HCT116 (cell line): ENCODE data around the gene MKNK1. TPM values are rescaled to one million over a fixed set of nuclear protein-coding genes. Genes with fewer than 3 reads are reported as not detected.

ENCODE experiments used
- ATAC-seq: fragments of 200-7000 bp; cut with Tn5 transposase; 2 replicates; pipeline ENCODE4 v1.9.1; 2020; ENCODE audit warnings: mild to moderate bottlenecking, moderate library complexity
- BruUV-seq: library from RNA; stranded (reverse); fragments of 400-500 nt; replicated peaks from 2 replicates; lab custom pipeline; 2021; lab: Mats Ljungman, UMichigan
- CTCF ChIA-PET: fragments of 300-600 bp; sonication (Branson Sonifier 250); formaldehyde crosslinking; loops from one replicate; lab custom pipeline; 2021; ENCODE audit warnings: antibody characterized with exemption; lab: Charles Lee
- POLR2A ChIA-PET: fragments of 300-600, 350-600 bp; sonication (Branson Sonifier 250); formaldehyde crosslinking; loops from one replicate; lab custom pipeline; 2021; ENCODE audit warnings: antibody characterized with exemption; lab: Charles Lee
- RAD21 ChIA-PET, 2 experiments: fragments of 300-600 bp; sonication (Branson Sonifier 250); formaldehyde crosslinking; loops; one replicate each; lab custom pipeline; 2023; ENCODE audit warnings: low total read pairs in 2 of 2; ENCODE audit not compliant: uncharacterized antibody in 2 of 2, unreplicated experiment in 2 of 2, low non-redundant PET in 1 of 2; lab: Charles Lee
- DNase-seq: peaks from one replicate; pipeline ENCODE4 v3.0.0-alpha.2; 2010; ENCODE audit warnings: low read depth, low spot score
- H2AFZ ChIP-seq: fragments of 200-600 bp; shearing (Covaris generic), sonication (generic); 2 replicates; pipeline ENCODE4 v1.6.1; 2017; ENCODE audit warnings: low read depth, mixed run types, mixed read lengths, antibody characterized with exemption, low read length; ENCODE audit not compliant: poor library complexity, severe bottlenecking
- H3K27ac ChIP-seq: 2 replicates; pipeline ENCODE4 v1.5.1; 2012; ENCODE audit warnings: low read depth, low read length
- H3K27me3 ChIP-seq: fragments of 200-600 bp; sonication (generic); 2 replicates; pipeline ENCODE4 v1.6.1; 2016; ENCODE audit warnings: mixed run types, low read length, mixed read lengths; ENCODE audit not compliant: insufficient read depth
- H3K36me3 ChIP-seq, 2 experiments: fragments of 200-500 bp in 1 of 2; fragments of 200-600 bp in 1 of 2; sonication (Bioruptor generic) in 1 of 2; sonication (generic) in 1 of 2; 2 replicates each; pipeline versions ENCODE4 v1.5.1 to v1.6.1; 2014 to 2016; ENCODE audit warnings: low read length in 2 of 2, inconsistent platforms in 1 of 2, mixed read lengths in 1 of 2, mixed run types in 1 of 2; ENCODE audit not compliant: insufficient read depth in 2 of 2, control insufficient read depth in 1 of 2
- H3K4me1 ChIP-seq, 2 experiments: fragments of 200-600 bp in 1 of 2; sonication (generic) in 1 of 2; 2 replicates each; pipeline versions ENCODE4 v1.5.1 to v1.6.1; 2012 to 2017; ENCODE audit warnings: low read length in 2 of 2, inconsistent platforms in 1 of 2, mild to moderate bottlenecking in 1 of 2, mixed read lengths in 1 of 2, mixed run types in 1 of 2, moderate library complexity in 1 of 2; ENCODE audit not compliant: insufficient read depth in 2 of 2, control insufficient read depth in 1 of 2
- H3K4me2 ChIP-seq: fragments of 200-600 bp; sonication (generic); 2 replicates; pipeline ENCODE4 v1.6.1; 2017; ENCODE audit warnings: mixed run types, low read length, mixed read lengths
- H3K4me3 ChIP-seq, 2 experiments: fragments of 200-600 bp in 1 of 2; sonication (generic) in 1 of 2; replicated peaks in 1 of 2; 2 replicates each; pipeline ENCODE4 v1.5.1; 2011 to 2016; ENCODE audit warnings: low read length in 2 of 2, control low read depth in 1 of 2, low read depth in 1 of 2, mild to moderate bottlenecking in 1 of 2, mixed read lengths in 1 of 2, mixed run types in 1 of 2
- H3K79me2 ChIP-seq: fragments of 200-600 bp; sonication (generic); 2 replicates; pipeline ENCODE4 v1.6.1; 2017; ENCODE audit warnings: mild to moderate bottlenecking, mixed run types, low read length, moderate library complexity, mixed read lengths; ENCODE audit not compliant: insufficient read depth
- H3K9ac ChIP-seq: fragments of 200-600 bp; sonication (generic); 2 replicates; pipeline ENCODE4 v1.6.1; 2016; ENCODE audit warnings: low read length, mixed read lengths
- H3K9me2 ChIP-seq: fragments of 200-600 bp; sonication (generic), shearing (Covaris generic); 2 replicates; pipeline ENCODE4 v1.6.1; 2017; ENCODE audit warnings: mixed run types, mild to moderate bottlenecking, moderate library complexity; ENCODE audit not compliant: insufficient read depth
- H3K9me3 ChIP-seq, 2 experiments: fragments of 200-500 bp in 1 of 2; fragments of 200-600 bp in 1 of 2; sonication (Bioruptor generic) in 1 of 2; sonication (generic) in 1 of 2; 2 replicates each; pipeline ENCODE4 v1.6.1; 2014 to 2017; ENCODE audit warnings: low read length in 2 of 2, mixed read lengths in 2 of 2, inconsistent platforms in 1 of 2, low read depth in 1 of 2, mild to moderate bottlenecking in 1 of 2, mixed run types in 1 of 2, moderate library complexity in 1 of 2; ENCODE audit not compliant: control insufficient read depth in 1 of 2, insufficient read depth in 1 of 2
- H4K20me1 ChIP-seq: fragments of 200-600 bp; sonication (generic), shearing (Covaris generic); 2 replicates; pipeline ENCODE4 v1.6.1; 2017; ENCODE audit warnings: mixed run types, mild to moderate bottlenecking, moderate library complexity; ENCODE audit not compliant: insufficient read depth
- ATF3 ChIP-seq: IDR thresholded peaks from 2 replicates; pipeline ENCODE4 v1.6.1; 2012
- CEBPB ChIP-seq: IDR thresholded peaks from 2 replicates; pipeline ENCODE4 v1.6.1; 2012; ENCODE audit warnings: low read depth
- EGR1 ChIP-seq: IDR thresholded peaks from 2 replicates; pipeline ENCODE4 v1.6.1; 2012; ENCODE audit warnings: low read depth
- ELF1 ChIP-seq: IDR thresholded peaks from 2 replicates; pipeline ENCODE4 v1.6.1; 2012; ENCODE audit warnings: low read depth, borderline replicate concordance
- EZH2 ChIP-seq: fragments of 200-600 bp; sonication (generic); IDR thresholded peaks from 2 replicates; pipeline ENCODE4 v1.6.1; 2017; ENCODE audit warnings: antibody characterized with exemption, mixed run types
- FOSL1 ChIP-seq: IDR thresholded peaks from 2 replicates; pipeline ENCODE4 v1.6.1; 2012; ENCODE audit warnings: low read depth
- JUND ChIP-seq: IDR thresholded peaks from 2 replicates; pipeline ENCODE4 v1.6.1; 2012
- POLR2A ChIP-seq: IDR thresholded peaks from 2 replicates; pipeline ENCODE4 v1.7.0; 2011; ENCODE audit warnings: borderline replicate concordance; ENCODE audit not compliant: insufficient read depth, insufficient read length; ENCODE audit errors: extremely low read depth
- POLR2AphosphoS5 ChIP-seq: IDR thresholded peaks from 2 replicates; pipeline ENCODE4 v1.6.1; 2011; ENCODE audit warnings: mild to moderate bottlenecking, low read depth, low read length, moderate library complexity
- RAD21 ChIP-seq: IDR thresholded peaks from 2 replicates; pipeline ENCODE4 v1.6.1; 2012; ENCODE audit warnings: low read depth, mild to moderate bottlenecking
- REST ChIP-seq: IDR thresholded peaks from 2 replicates; pipeline ENCODE4 v1.6.1; 2012; ENCODE audit warnings: low read depth
- SIN3A ChIP-seq: IDR thresholded peaks from 2 replicates; pipeline ENCODE4 v1.6.1; 2012; ENCODE audit warnings: low read depth
- SP1 ChIP-seq: IDR thresholded peaks from 2 replicates; pipeline ENCODE4 v1.6.1; 2012; ENCODE audit warnings: low read depth
- YY1 ChIP-seq: IDR thresholded peaks from 2 replicates; pipeline ENCODE4 v1.6.1; 2011; ENCODE audit warnings: low read length, low read depth, moderate library complexity, mild to moderate bottlenecking; ENCODE audit not compliant: insufficient replicate concordance; ENCODE audit errors: extremely low read depth
- ZFX ChIP-seq: fragments of 450-650 bp; IDR thresholded peaks from 2 replicates; pipeline ENCODE4 v1.6.1; 2017
- ZNF274 ChIP-seq: fragments of 200-500 bp; sonication (Bioruptor generic); IDR thresholded peaks from 2 replicates; pipeline ENCODE4 v1.6.1; 2014; ENCODE audit warnings: mild to moderate bottlenecking, low read depth, low read length, inconsistent platforms
- intact Hi-C: fragments of 100-400 bp; cut with micrococcal nuclease; formaldehyde crosslinking; loops from 2 replicates; pipeline ENCODE4 v1.10.0; 2022
- total RNA-seq: library from RNA; stranded (reverse); gene quantifications from one replicate; pipeline ENCODE4 v1.2.1, GENCODE V29; 2021; ENCODE audit not compliant: unreplicated experiment
- TF ChIP-seq, protein P1 (sequence below): IDR thresholded peaks from 2 replicates; pipeline ENCODE4 v1.6.1; 2011; ENCODE audit warnings: mild to moderate bottlenecking, low read length, moderate library complexity; ENCODE audit not compliant: insufficient replicate concordance; ENCODE audit errors: extremely low read depth

Gene MKNK1
- total RNA-seq, 1 experiment from 2014 or later: 30.9 TPM

GRCh38 chr1:46515576-46515975, 88.5 kb downstream of the MKNK1 start:
- Histone ChIP-seq H3K27ac (no peak overlapping the region), H4K20me1 (no peaks in the 10 kb centered on the region), H3K79me2 (no peaks in the 10 kb centered on the region), H3K4me3 (no peak overlapping the region), H3K36me3 (no peaks in the 10 kb centered on the region), H3K27me3 (no peaks in the 10 kb centered on the region), H3K9ac (no peak overlapping the region), H3K9me2 (no peaks in the 10 kb centered on the region)
- DNase-seq: no peak
- POLR2A ChIA-PET: no interaction called here
- ATAC-seq: no peak
- RAD21 ChIA-PET: no interaction called here
- no TSS peak for BruUV-seq
- intact Hi-C loops: no loop called here
- TF ChIP-seq EZH2 (no peak), RAD21 (no peak), POLR2A (no peak), SP1 (no peak), JUND (no peak), REST (no peak), YY1 (no peak), EGR1 (no peak), SIN3A (no peak), FOSL1 (no peak), ZFX (no peak), POLR2AphosphoS5 (no peak), ZNF274 (no peak), CEBPB (no peak), ELF1 (no peak), ATF3 (no peak)
- TF ChIP-seq, protein P1, sequence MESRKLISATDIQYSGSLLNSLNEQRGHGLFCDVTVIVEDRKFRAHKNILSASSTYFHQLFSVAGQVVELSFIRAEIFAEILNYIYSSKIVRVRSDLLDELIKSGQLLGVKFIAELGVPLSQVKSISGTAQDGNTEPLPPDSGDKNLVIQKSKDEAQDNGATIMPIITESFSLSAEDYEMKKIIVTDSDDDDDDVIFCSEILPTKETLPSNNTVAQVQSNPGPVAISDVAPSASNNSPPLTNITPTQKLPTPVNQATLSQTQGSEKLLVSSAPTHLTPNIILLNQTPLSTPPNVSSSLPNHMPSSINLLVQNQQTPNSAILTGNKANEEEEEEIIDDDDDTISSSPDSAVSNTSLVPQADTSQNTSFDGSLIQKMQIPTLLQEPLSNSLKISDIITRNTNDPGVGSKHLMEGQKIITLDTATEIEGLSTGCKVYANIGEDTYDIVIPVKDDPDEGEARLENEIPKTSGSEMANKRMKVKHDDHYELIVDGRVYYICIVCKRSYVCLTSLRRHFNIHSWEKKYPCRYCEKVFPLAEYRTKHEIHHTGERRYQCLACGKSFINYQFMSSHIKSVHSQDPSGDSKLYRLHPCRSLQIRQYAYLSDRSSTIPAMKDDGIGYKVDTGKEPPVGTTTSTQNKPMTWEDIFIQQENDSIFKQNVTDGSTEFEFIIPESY: no peak
- TF ChIP-seq, all 23 proteins: peak for 0
- Histone ChIP-seq H3K4me1 (peaks cover 37 to 44% of the 10 kb centered on the region in 2 experiments), H3K4me2 (no peak overlapping the region), H3K9me3 (no peaks in the 10 kb centered on the region), H2AFZ (no peak overlapping the region)
- CTCF ChIA-PET: no interaction called here
